Keratinocyte (primary cell): ENCODE results near the gene CIB4. TPM values are rescaled to one million over a fixed set of nuclear protein-coding genes. Genes with fewer than 3 reads are reported as not detected.

Source experiments
- DNase-seq: peaks from one replicate; pipeline ENCODE4 v3.0.0-alpha.2; 2011; ENCODE audit warnings: low read depth, missing footprints, low spot score
- FAIRE-seq: peaks from 2 replicates; lab custom pipeline; 2011; peaks lifted over from hg19 to GRCh38; lab: Jason Lieb, UNC
- H2AFZ ChIP-seq: 2 replicates; pipeline ENCODE4 v1.6.0; 2012; ENCODE audit warnings: low read length, control low read depth, inconsistent platforms; ENCODE audit not compliant: control insufficient read depth
- H3K27ac ChIP-seq: 2 replicates; pipeline ENCODE4 v1.5.1; 2011; ENCODE audit warnings: low read length; ENCODE audit not compliant: control insufficient read depth, insufficient read depth
- H3K27me3 ChIP-seq: 3 replicates; pipeline ENCODE4 v1.6.0; 2011; ENCODE audit warnings: low read length; ENCODE audit not compliant: control insufficient read depth, insufficient read depth; ENCODE audit errors: extremely low read depth
- H3K36me3 ChIP-seq, 2 experiments: 2 replicates in 1 of 2; 3 replicates in 1 of 2; pipeline ENCODE4 v1.5.1; 2011; ENCODE audit warnings: low read length in 2 of 2, mild to moderate bottlenecking in 1 of 2; ENCODE audit not compliant: control insufficient read depth in 2 of 2, insufficient read depth in 2 of 2; ENCODE audit errors: extremely low read depth in 1 of 2
- H3K4me1 ChIP-seq: 3 replicates; pipeline ENCODE4 v1.5.1; 2011; ENCODE audit warnings: low read length; ENCODE audit not compliant: control insufficient read depth, insufficient read depth; ENCODE audit errors: extremely low read depth
- H3K4me2 ChIP-seq: 3 replicates; pipeline ENCODE4 v1.6.0; 2011; ENCODE audit warnings: low read depth, low read length; ENCODE audit not compliant: control insufficient read depth, insufficient read depth; ENCODE audit errors: extremely low read depth
- H3K4me3 ChIP-seq, 3 experiments: fragments of 200-600 bp in 1 of 3; sonication (generic) in 1 of 3; 2 replicates in 2 of 3; 3 replicates in 1 of 3; pipeline ENCODE4 v1.5.1; 2011 to 2016; ENCODE audit warnings: low read length in 3 of 3, mild to moderate bottlenecking in 3 of 3, control low read depth in 2 of 3, inconsistent platforms in 1 of 3, low read depth in 1 of 3, mixed read lengths in 1 of 3, mixed run types in 1 of 3, moderate library complexity in 1 of 3; ENCODE audit not compliant: control insufficient read depth in 2 of 3, insufficient read depth in 2 of 3; ENCODE audit errors: extremely low read depth in 1 of 3
- H3K79me2 ChIP-seq: 2 replicates; pipeline ENCODE4 v1.6.0; 2012; ENCODE audit warnings: low read length; ENCODE audit not compliant: control insufficient read depth, insufficient read depth
- H3K9ac ChIP-seq: 3 replicates; pipeline ENCODE4 v1.6.0; 2011; ENCODE audit warnings: low read length; ENCODE audit not compliant: control insufficient read depth, insufficient read depth; ENCODE audit errors: extremely low read depth
- H3K9me1 ChIP-seq: 3 replicates; pipeline ENCODE4 v1.6.0; 2011; ENCODE audit warnings: low read length; ENCODE audit not compliant: control insufficient read depth, insufficient read depth; ENCODE audit errors: extremely low read depth
- H3K9me3 ChIP-seq: 2 replicates; pipeline ENCODE4 v1.5.1; 2012; ENCODE audit warnings: low read depth, low read length; ENCODE audit not compliant: control insufficient read depth
- H4K20me1 ChIP-seq: 3 replicates; pipeline ENCODE4 v1.6.0; 2011; ENCODE audit warnings: low read length; ENCODE audit not compliant: control insufficient read depth, insufficient read depth; ENCODE audit errors: extremely low read depth
- CTCF ChIP-seq, 3 experiments: IDR thresholded peaks in 1 of 3; conservative IDR thresholded peaks in 1 of 3; optimal IDR thresholded peaks in 1 of 3; 2 replicates in 2 of 3; 3 replicates in 1 of 3; pipeline versions ENCODE3 to v1.5.1; 2011; ENCODE audit warnings: low read length in 3 of 3, mild to moderate bottlenecking in 3 of 3, moderate library complexity in 2 of 3, control low read depth in 1 of 3, inconsistent platforms in 1 of 3; ENCODE audit not compliant: insufficient read depth in 2 of 3; ENCODE audit errors: extremely low read depth in 1 of 3
- EZH2 ChIP-seq: IDR thresholded peaks from one replicate; pipeline ENCODE4 v1.6.1; 2012; ENCODE audit warnings: inconsistent platforms, mild to moderate bottlenecking, low read length, moderate library complexity
- dilution Hi-C: fragments of 300-500 bp; cut with MboI; formaldehyde crosslinking; loops from one replicate; pipeline ENCODE4 v1.7.0; 2020; ENCODE audit warnings: low sequenced_read_pairs; ENCODE audit not compliant: extremely low pct_ligation_motif_present
- polyA plus RNA-seq, 5 experiments: library from polyadenylated mRNA; depleted of rRNA in 3 of 5; stranded (reverse) in 3 of 5; stranded (forward) in 1 of 5; unstranded in 1 of 5; fragments of >200 nt; gene quantifications; 1 replicate in 1 of 5; 2 replicates in 3 of 5; 3 replicates in 1 of 5; pipeline versions ENCODE4 v1.2.1 to v1.2.3, GENCODE V29; 2011 to 2012; ENCODE audit warnings: missing spikeins in 2 of 5, low read depth in 1 of 5, low replicate concordance in 1 of 5

Gene CIB4
- polyA plus RNA-seq, 1 donor (not counting 4 experiments of a cell fraction or from before 2014, with no cell fraction given), result not detected

- no peaks in the 10 kb centered on the region for H3K4me1 ChIP-seq
- dilution Hi-C loops, result no loop called here
- no peaks in the 10 kb centered on the region for H4K20me1 ChIP-seq
- H3K27ac ChIP-seq, result no peak overlapping the region
- no peak for FAIRE-seq
- peaks cover 52% of the 10 kb centered on the region for H3K27me3 ChIP-seq
- H3K4me3 ChIP-seq, result no peak overlapping the region
- no peaks in the 10 kb centered on the region for H3K9me3 ChIP-seq
- no peak overlapping the region for H3K9ac ChIP-seq
- no peak overlapping the region for H2AFZ ChIP-seq
- H3K9me1 ChIP-seq, result no peaks in the 10 kb centered on the region
- no peaks in the 10 kb centered on the region for H3K79me2 ChIP-seq
- TF ChIP-seq EZH2 (no peak), CTCF (optimal IDR thresholded peaks at IDR 0.05 in 1 of 3, IDR thresholded peaks at IDR 0.05 in 1 of 3, conservative IDR thresholded peaks at IDR 0.05 in 1 of 3; ENCODE audit: extremely low read depth in 1 of 3, insufficient read depth in 2 of 3, low read length in 3 of 3) (no peak)
- no peak for DNase-seq
- no peaks in the 10 kb centered on the region for H3K36me3 ChIP-seq
- no peak overlapping the region for H3K4me2 ChIP-seq
Observed at GRCh38 chr2:26619521-26619951, 21.6 kb downstream of the CIB4 start.

- no peak for TF ChIP-seq CTCF (optimal IDR thresholded peaks at IDR 0.05 in 1 of 3, IDR thresholded peaks at IDR 0.05 in 1 of 3, conservative IDR thresholded peaks at IDR 0.05 in 1 of 3; ENCODE audit: extremely low read depth in 1 of 3, insufficient read depth in 2 of 3, low read length in 3 of 3)
- no peak for TF ChIP-seq EZH2
- H3K4me1 ChIP-seq, result no peaks in the 10 kb centered on the region
- dilution Hi-C loops, result no loop called here
- no peak overlapping the region for H3K4me3 ChIP-seq
- H3K27ac ChIP-seq, result no peak overlapping the region
- H4K20me1 ChIP-seq, result no peaks in the 10 kb centered on the region
- H3K27me3 ChIP-seq, result peaks cover 55% of the 10 kb centered on the region
- DNase-seq, result no peak
- H3K9me1 ChIP-seq, result no peaks in the 10 kb centered on the region
- no peaks in the 10 kb centered on the region for H3K79me2 ChIP-seq
- H3K9ac ChIP-seq, result no peak overlapping the region
- no peak overlapping the region for H3K4me2 ChIP-seq
- no peak overlapping the region for H2AFZ ChIP-seq
- H3K9me3 ChIP-seq, result no peaks in the 10 kb centered on the region
- H3K36me3 ChIP-seq, result no peaks in the 10 kb centered on the region
- no peak for FAIRE-seq
Observed at GRCh38 chr2:26619096-26619495, 22.1 kb downstream of the CIB4 start.
